ENCODE results near the gene PPP1CB. TPM values are rescaled to one million over a fixed set of nuclear protein-coding genes. Genes with fewer than 3 reads are reported as not detected.

PPP1CB gene
- total RNA-seq, 6 donors from 2014 or later: 83.0 to 255 (median 222) TPM

GRCh38 chr2:28838971-28839370 is 87.3 kb downstream of the PPP1CB start:
- no peak for ATAC-seq (ENCODE audit: low FRiP score in 2 of 2)
- no peaks in the 10 kb centered on the region for H3K4me1 ChIP-seq
- H3K4me3 ChIP-seq: no peak overlapping the region
- no peak overlapping the region for H3K27ac ChIP-seq
- 82 to 88% methylated on average over 2 of the region's 2 CpGs for WGBS, 2 donors
- no peaks in the 10 kb centered on the region for H3K27me3 ChIP-seq
- no peaks in the 10 kb centered on the region for H3K36me3 ChIP-seq
- no peaks in the 10 kb centered on the region for H3K9me3 ChIP-seq
- DNase-seq: no peak
- TF ChIP-seq EP300 (IDR thresholded peaks at IDR 0.05) (no peak), POLR2A (IDR thresholded peaks at IDR 0.05) (no peak), CTCF (IDR thresholded peaks at IDR 0.05) (no peak), POLR2AphosphoS5 (IDR thresholded peaks at IDR 0.05) (no peak)

DNA sequence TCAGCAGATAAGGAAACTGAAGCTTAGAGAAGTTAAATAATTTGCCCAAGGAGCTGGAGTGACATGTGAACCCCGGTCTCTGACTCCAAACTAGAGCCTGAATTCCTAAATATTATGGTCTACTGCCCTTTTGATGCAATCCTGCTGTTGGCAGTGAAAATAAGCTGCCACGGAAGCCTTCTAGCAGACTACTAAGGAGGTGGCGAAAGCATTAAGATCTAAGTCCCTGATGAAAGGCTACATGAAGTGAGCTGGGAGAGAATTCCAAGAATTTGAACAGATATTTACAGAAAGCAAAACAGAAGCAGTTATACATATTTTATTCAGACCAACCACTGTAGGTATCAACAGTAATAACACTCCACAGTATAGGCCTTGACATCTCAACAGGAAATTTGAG is 90.4 kb downstream of the PPP1CB start:
- H3K36me3 ChIP-seq: peaks cover 0 to 6% (median 2%) of the 10 kb centered on the region in 4 donors
- WGBS, 2 donors: 57 to 60% methylated on average over 3 of the region's 3 CpGs
- ATAC-seq (ENCODE audit: low FRiP score in 2 of 2) (no peak), DNase-seq (no peak)
- H3K9me3 ChIP-seq: no peaks in the 10 kb centered on the region
- H3K4me1 ChIP-seq: no peaks in the 10 kb centered on the region
- TF ChIP-seq EP300 (IDR thresholded peaks at IDR 0.05) (no peak), POLR2A (IDR thresholded peaks at IDR 0.05) (no peak)
- H3K4me3 ChIP-seq: no peak overlapping the region
- H3K27me3 ChIP-seq: no peaks in the 10 kb centered on the region
- H3K27ac ChIP-seq: no peak overlapping the region

Other genes with a start within 250 kb of the PPP1CB start
- gene SPDYA, start 59.0 kb downstream of the PPP1CB start, total RNA-seq: 1 to 10 TPM; 1.0 to 2.3 (median 1.6) TPM
- 10 to 100 TPM in 2 of 6 donors, 1 to 10 TPM in 4; 7.9 to 12.5 (median 9.7) TPM for gene TRMT61B, start 118.5 kb downstream of the PPP1CB start, total RNA-seq
- gene WDR43, start 142.8 kb downstream of the PPP1CB start, total RNA-seq: 10 to 100 TPM; 20.4 to 54.7 (median 33.7) TPM
- 10 to 100 TPM in 4 of 6 donors, 1 to 10 TPM in 1, under 1 TPM in 1; 0.37 to 24.5 (median 10.9) TPM for gene TOGARAM2, start 229.5 kb downstream of the PPP1CB start, total RNA-seq